HL-60 (cell line): Measurements from ENCODE around the gene SLC16A6.

Experiments
- DNase-seq, 2 experiments: peaks; one replicate each; pipeline ENCODE4 v3.0.0-alpha.2; 2010 to 2020; ENCODE audit warnings: low read depth in 1 of 2, low spot score in 1 of 2
- H3K27ac ChIP-seq: fragments of 250-450 bp; sonication (Bioruptor Pico); replicated peaks from 2 replicates; pipeline ENCODE4 v1.5.1; 2020; ENCODE audit warnings: mild to moderate bottlenecking, moderate library complexity
- H3K27me3 ChIP-seq: fragments of 250-450 bp; sonication (Bioruptor Pico); 2 replicates; pipeline ENCODE4 v1.5.1; 2021; ENCODE audit warnings: mild to moderate bottlenecking, moderate library complexity; ENCODE audit not compliant: insufficient read depth, poor library complexity, severe bottlenecking
- H3K4me3 ChIP-seq: replicated peaks from 2 replicates; pipeline ENCODE4 v1.5.1; 2011; ENCODE audit warnings: mild to moderate bottlenecking, control low read depth, low read length; ENCODE audit not compliant: insufficient read depth
- CTCF ChIP-seq: IDR thresholded peaks from one replicate; pipeline ENCODE4 v1.5.1; 2011; ENCODE audit warnings: low read length, control low read depth, inconsistent platforms; ENCODE audit not compliant: insufficient read depth
- GABPA ChIP-seq: IDR thresholded peaks from 2 replicates; pipeline ENCODE4 v1.6.1; 2012; ENCODE audit warnings: low read depth
- POLR2AphosphoS5 ChIP-seq: IDR thresholded peaks from 2 replicates; pipeline ENCODE4 v1.6.1; 2012; ENCODE audit warnings: low read depth
- REST ChIP-seq: IDR thresholded peaks from 2 replicates; pipeline ENCODE4 v1.6.1; 2012; ENCODE audit warnings: low read depth; ENCODE audit not compliant: insufficient replicate concordance
- SPI1 ChIP-seq: IDR thresholded peaks from 2 replicates; pipeline ENCODE4 v1.6.1; 2012; ENCODE audit warnings: low read depth, mild to moderate bottlenecking, borderline replicate concordance

Gene SLC16A6

GRCh38 chr17:68290268-68290954, 516 bp downstream of the SLC16A6 start:
- peak overlapping the region; percentile 88 for H3K27ac ChIP-seq
- DNase-seq, result peak in 1 of 2 experiments; percentile 71
- H3K4me3 ChIP-seq, result peak overlapping the region; percentile 59
- TF ChIP-seq POLR2AphosphoS5 (no peak; the same call in none of the 2 replicates), CTCF (no peak), GABPA (peak; percentile 39; the same call in 1 of the 2 replicates), SPI1 (peak; percentile 24; the same call in 1 of the 2 replicates), REST (no peak)
- no peaks in the 10 kb centered on the region for H3K27me3 ChIP-seq

- TF ChIP-seq SPI1 (no peak), GABPA (no peak), POLR2AphosphoS5 (no peak), CTCF (no peak), REST (no peak)
- H3K4me3 ChIP-seq, result peak overlapping the region; percentile 59
- DNase-seq, result no peak
- H3K27me3 ChIP-seq, result no peaks in the 10 kb centered on the region
- H3K27ac ChIP-seq, result peak overlapping the region; percentile 88
These were observed 1.0 kb downstream of the SLC16A6 start for GRCh38 chr17:68289936-68290267.

GRCh38 chr17:68289473-68289872, 1.5 kb downstream of the SLC16A6 start:
- Histone ChIP-seq H3K4me3 (peak overlapping the region; percentile 59), H3K27ac (peak overlapping the region; percentile 6), H3K27me3 (no peaks in the 10 kb centered on the region)
- no peak for DNase-seq
- TF ChIP-seq SPI1, result no peak
- TF ChIP-seq GABPA, result no peak
- TF ChIP-seq CTCF, result no peak
- no peak for TF ChIP-seq REST
- TF ChIP-seq POLR2AphosphoS5, result no peak
